Measurements from ENCODE around the gene KIT.

KIT gene

GRCh38 chr4:54695788-54696187, 38.0 kb downstream of the KIT start:
- in situ Hi-C loops (cut with HindIII; ENCODE audit: low sequenced_read_pairs): no loop called here

GRCh38 chr4:54696649-54697048, 38.9 kb downstream of the KIT start:
- in situ Hi-C loops (cut with HindIII; ENCODE audit: low sequenced_read_pairs): no loop called here

- in situ Hi-C loops (cut with HindIII; ENCODE audit: low sequenced_read_pairs): no loop called here
Measured at GRCh38 chr4:54700986-54701385, 43.2 kb downstream of the KIT start.

GRCh38 chr4:54703182-54703581, 45.4 kb downstream of the KIT start:
- in situ Hi-C loops (cut with HindIII; ENCODE audit: low sequenced_read_pairs): no loop called here

- in situ Hi-C loops (cut with HindIII; ENCODE audit: low sequenced_read_pairs): no loop called here
Measured at GRCh38 chr4:54707406-54707805, 49.6 kb downstream of the KIT start.

GRCh38 chr4:54708339-54709279, 50.9 kb downstream of the KIT start:
- in situ Hi-C loops (cut with HindIII; ENCODE audit: low sequenced_read_pairs): no loop called here

GRCh38 chr4:54709400-54709799, 51.6 kb downstream of the KIT start:
- in situ Hi-C loops (cut with HindIII; ENCODE audit: low sequenced_read_pairs): no loop called here

- in situ Hi-C loops (cut with HindIII; ENCODE audit: low sequenced_read_pairs): no loop called here
Measured at GRCh38 chr4:54712206-54712605, 54.4 kb downstream of the KIT start.

- in situ Hi-C loops (cut with HindIII; ENCODE audit: low sequenced_read_pairs): no loop called here
Measured at GRCh38 chr4:54714631-54715030, 56.9 kb downstream of the KIT start.

GRCh38 chr4:54716478-54717065, 58.8 kb downstream of the KIT start:
- in situ Hi-C loops (cut with HindIII; ENCODE audit: low sequenced_read_pairs): no loop called here

- in situ Hi-C loops (cut with HindIII; ENCODE audit: low sequenced_read_pairs): no loop called here
Measured at GRCh38 chr4:54717694-54718093, 59.9 kb downstream of the KIT start.

- in situ Hi-C loops (cut with HindIII; ENCODE audit: low sequenced_read_pairs): no loop called here
Measured at GRCh38 chr4:54719378-54719777, 61.6 kb downstream of the KIT start.

GRCh38 chr4:54723220-54723619, 65.5 kb downstream of the KIT start:
- in situ Hi-C loops (cut with HindIII; ENCODE audit: low sequenced_read_pairs): no loop called here

- in situ Hi-C loops (cut with HindIII; ENCODE audit: low sequenced_read_pairs): no loop called here
Measured at GRCh38 chr4:54723820-54724219, 66.1 kb downstream of the KIT start.

- in situ Hi-C loops (cut with HindIII; ENCODE audit: low sequenced_read_pairs): no loop called here
Measured at GRCh38 chr4:54726907-54727306, 69.2 kb downstream of the KIT start.

- in situ Hi-C loops (cut with HindIII; ENCODE audit: low sequenced_read_pairs): no loop called here
Measured at GRCh38 chr4:54727346-54727745, 69.6 kb downstream of the KIT start.

GRCh38 chr4:54728368-54728767, 70.6 kb downstream of the KIT start:
- in situ Hi-C loops (cut with HindIII; ENCODE audit: low sequenced_read_pairs): no loop called here

- in situ Hi-C loops (cut with HindIII; ENCODE audit: low sequenced_read_pairs): no loop called here
Measured at GRCh38 chr4:54729256-54729655, 71.5 kb downstream of the KIT start.

GRCh38 chr4:54730581-54730980, 72.8 kb downstream of the KIT start:
- in situ Hi-C loops (cut with HindIII; ENCODE audit: low sequenced_read_pairs): no loop called here

GRCh38 chr4:54731552-54731951, 73.8 kb downstream of the KIT start:
- in situ Hi-C loops (cut with HindIII; ENCODE audit: low sequenced_read_pairs): no loop called here

- in situ Hi-C loops (cut with HindIII; ENCODE audit: low sequenced_read_pairs): no loop called here
Measured at GRCh38 chr4:54731976-54732375, 74.2 kb downstream of the KIT start.

- in situ Hi-C loops (cut with HindIII; ENCODE audit: low sequenced_read_pairs): no loop called here
Measured at GRCh38 chr4:54737421-54737820, 79.7 kb downstream of the KIT start.
